Ascending aorta (tissue), 2 donors: Measurements from ENCODE around the gene ELF3. TPM values are rescaled to one million over a fixed set of nuclear protein-coding genes. Genes with fewer than 3 reads are reported as not detected.
"Not testable (repeated sequence)": the region's sequence is repeated elsewhere in the genome, so short reads cannot be mapped to it uniquely, and the experiment has no call there.

ENCODE experiments used
- DNase-seq, 2 donors: peaks; one replicate each; pipeline ENCODE4 v3.0.0-alpha.2; 2019; ENCODE audit warnings: low spot score in 2 of 2
- H3K27ac ChIP-seq, 2 donors: fragments of 200-600 bp; sonication (generic); one replicate each; pipeline ENCODE4 v1.5.1; 2016 to 2017; ENCODE audit warnings: mild to moderate bottlenecking in 1 of 2
- H3K27me3 ChIP-seq: fragments of 200-600 bp; sonication (generic); one replicate; pipeline ENCODE4 v1.5.1; 2017
- H3K36me3 ChIP-seq, 2 donors: fragments of 200-600 bp; sonication (generic); one replicate each; pipeline ENCODE4 v1.5.1; 2016
- H3K4me1 ChIP-seq, 2 donors: fragments of 200-600 bp; sonication (generic); one replicate each; pipeline ENCODE4 v1.5.1; 2016 to 2017; ENCODE audit warnings: mild to moderate bottlenecking in 1 of 2
- H3K4me3 ChIP-seq, 2 donors: fragments of 200-600 bp; sonication (generic); one replicate each; pipeline ENCODE4 v1.5.1; 2016 to 2017; ENCODE audit warnings: mild to moderate bottlenecking in 1 of 2
- H3K9me3 ChIP-seq, 2 donors: fragments of 200-600 bp; sonication (generic); one replicate each; pipeline ENCODE4 v1.5.1; 2016
- intact Hi-C: fragments of 100-400 bp; cut with DNase I; formaldehyde crosslinking; loops from one replicate; pipeline ENCODE4 v1.15.1; 2023
- total RNA-seq: library from RNA; depleted of rRNA; stranded (reverse); fragments of >200 nt; gene quantifications from one replicate; pipeline ENCODE4 v1.1.0, GENCODE V29; 2016
- TF ChIP-seq, protein P1 (sequence below), 3 experiments: fragments of 200-600 bp in 2 of 3; fragments of 450-650 bp in 1 of 3; sonication (generic) in 2 of 3; IDR thresholded peaks; one replicate each; pipeline ENCODE4 v1.5.1; 2016 to 2019; ENCODE audit warnings: antibody characterized with exemption in 3 of 3, mild to moderate bottlenecking in 1 of 3, moderate library complexity in 1 of 3

Gene ELF3
- total RNA-seq, 1 donor from 2014 or later: 0.96 TPM

DNA sequence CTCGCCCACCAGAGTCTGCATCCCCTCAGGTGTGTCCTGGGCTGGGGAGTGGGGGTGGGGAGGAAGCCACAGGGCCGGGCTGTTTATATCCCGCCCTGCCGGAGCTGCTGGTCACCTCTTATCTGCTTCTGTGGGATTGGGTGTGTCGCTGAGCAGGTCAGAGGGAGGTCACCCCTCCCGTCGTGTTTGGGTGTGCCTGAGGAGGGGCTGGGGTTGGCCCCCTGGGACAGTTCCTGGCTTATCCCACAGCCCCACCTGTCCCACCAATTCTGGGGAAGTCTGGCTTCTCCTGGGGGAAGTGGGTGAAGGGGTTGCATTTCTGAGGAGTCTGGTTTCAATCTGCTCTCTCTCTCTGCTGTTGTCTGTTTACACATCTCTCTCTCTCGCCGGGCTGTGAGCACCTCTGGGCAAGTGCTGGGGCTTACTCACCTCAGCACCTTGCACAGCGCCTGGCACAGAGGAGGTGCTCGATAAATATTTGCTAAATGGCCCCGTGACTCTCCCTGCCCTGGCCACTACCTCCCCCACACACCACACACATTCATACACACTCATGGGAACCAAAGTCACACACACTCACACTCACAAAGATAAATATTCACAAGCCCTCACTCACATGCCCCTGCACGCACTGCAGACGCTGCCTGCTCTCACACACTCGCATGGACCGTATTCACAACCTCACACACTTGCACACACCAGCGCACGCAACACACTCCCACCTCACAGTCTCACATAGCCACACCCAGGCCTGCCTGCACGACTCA, 8.3 kb downstream of the ELF3 start:
- TF ChIP-seq, protein P1, sequence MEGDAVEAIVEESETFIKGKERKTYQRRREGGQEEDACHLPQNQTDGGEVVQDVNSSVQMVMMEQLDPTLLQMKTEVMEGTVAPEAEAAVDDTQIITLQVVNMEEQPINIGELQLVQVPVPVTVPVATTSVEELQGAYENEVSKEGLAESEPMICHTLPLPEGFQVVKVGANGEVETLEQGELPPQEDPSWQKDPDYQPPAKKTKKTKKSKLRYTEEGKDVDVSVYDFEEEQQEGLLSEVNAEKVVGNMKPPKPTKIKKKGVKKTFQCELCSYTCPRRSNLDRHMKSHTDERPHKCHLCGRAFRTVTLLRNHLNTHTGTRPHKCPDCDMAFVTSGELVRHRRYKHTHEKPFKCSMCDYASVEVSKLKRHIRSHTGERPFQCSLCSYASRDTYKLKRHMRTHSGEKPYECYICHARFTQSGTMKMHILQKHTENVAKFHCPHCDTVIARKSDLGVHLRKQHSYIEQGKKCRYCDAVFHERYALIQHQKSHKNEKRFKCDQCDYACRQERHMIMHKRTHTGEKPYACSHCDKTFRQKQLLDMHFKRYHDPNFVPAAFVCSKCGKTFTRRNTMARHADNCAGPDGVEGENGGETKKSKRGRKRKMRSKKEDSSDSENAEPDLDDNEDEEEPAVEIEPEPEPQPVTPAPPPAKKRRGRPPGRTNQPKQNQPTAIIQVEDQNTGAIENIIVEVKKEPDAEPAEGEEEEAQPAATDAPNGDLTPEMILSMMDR (IDR thresholded peaks at IDR 0.05): no peak
- Histone ChIP-seq H3K27me3 (no peaks in the 10 kb centered on the region), H3K9me3 (no peaks in the 10 kb centered on the region), H3K4me1 (no peaks in the 10 kb centered on the region), H3K36me3 (no peaks in the 10 kb centered on the region), H3K27ac (no peak overlapping the region), H3K4me3 (no peak overlapping the region)
- DNase-seq: no peak
- intact Hi-C loops: no loop called here

DNA sequence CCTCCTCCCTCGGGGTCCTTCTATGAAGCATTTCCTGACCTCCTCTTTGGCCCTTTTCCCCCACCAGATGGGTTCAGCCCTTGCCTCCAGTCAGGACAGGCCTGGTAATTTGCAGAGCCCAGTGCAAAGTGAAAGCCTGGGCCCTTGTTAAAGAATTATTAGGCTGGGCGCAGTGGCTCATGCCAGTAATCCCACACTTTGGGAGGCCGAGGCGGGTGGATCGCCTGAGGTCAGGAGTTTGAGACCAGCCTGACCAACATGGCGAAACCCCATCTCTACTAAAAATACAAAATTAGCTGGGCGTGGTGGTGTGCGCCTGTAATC, 8.8 kb downstream of the ELF3 start:
- H3K4me3 ChIP-seq, H3K27ac ChIP-seq, H3K4me1 ChIP-seq, DNase-seq, H3K27me3 ChIP-seq, H3K36me3 ChIP-seq, H3K9me3 ChIP-seq, intact Hi-C loops: not testable (repeated sequence)

DNA sequence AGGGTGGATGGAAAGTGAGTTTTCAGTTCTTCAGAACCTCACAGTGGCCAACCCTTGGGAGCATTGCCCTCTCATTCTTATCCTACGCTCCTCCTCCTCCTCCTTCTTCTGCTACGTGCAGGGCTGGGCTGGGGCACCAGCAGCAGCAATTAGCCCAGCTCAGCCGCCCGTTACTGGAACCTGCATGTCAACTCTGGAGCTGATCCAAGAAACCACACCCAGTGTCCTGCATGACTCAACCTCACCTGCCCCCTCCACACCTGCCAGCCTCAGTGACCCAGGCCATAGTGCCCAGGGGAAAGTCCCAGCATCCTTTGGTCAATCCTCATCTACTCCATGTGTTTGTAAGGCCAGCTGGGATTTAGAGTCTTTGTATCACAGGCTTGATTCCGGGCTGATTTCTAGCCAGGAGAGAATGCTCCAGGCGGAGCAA, 12.6 kb downstream of the ELF3 start:
- Histone ChIP-seq H3K27ac (no peak overlapping the region), H3K4me1 (no peaks in the 10 kb centered on the region)

DNA sequence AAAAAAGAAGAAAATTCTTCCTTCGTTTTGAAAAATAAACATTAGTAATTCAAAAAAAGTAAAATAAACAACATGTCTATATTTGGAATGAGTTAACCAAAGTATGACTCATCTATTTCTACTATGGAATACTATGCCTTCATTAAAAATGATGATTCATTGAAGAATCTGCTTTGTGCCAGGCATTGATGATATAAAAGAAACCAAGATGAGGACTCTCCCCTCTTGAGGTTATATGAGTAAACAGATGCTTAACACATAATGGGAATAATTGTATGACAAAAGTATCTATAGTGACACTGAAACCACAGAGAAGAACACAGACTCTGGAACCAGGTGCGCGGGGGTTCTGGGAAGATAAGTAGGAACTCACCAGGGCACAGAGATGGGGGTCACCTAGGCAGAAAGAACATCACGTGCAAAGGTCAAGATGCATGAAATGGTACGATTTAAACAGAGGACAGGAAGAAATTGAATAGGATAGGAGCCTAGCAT, 18.8 kb downstream of the ELF3 start:
- TF ChIP-seq, protein P1 (IDR thresholded peaks at IDR 0.05): no peak
- H3K4me1 ChIP-seq: no peaks in the 10 kb centered on the region

More for the DNA sequence above, 12.6 kb downstream of the ELF3 start:
- Histone ChIP-seq H3K27me3 (no peaks in the 10 kb centered on the region), H3K4me3 (no peak overlapping the region), H3K9me3 (no peaks in the 10 kb centered on the region), H3K36me3 (no peaks in the 10 kb centered on the region)
- intact Hi-C loops: no loop called here
- no peak for DNase-seq
- TF ChIP-seq, protein P1 (IDR thresholded peaks at IDR 0.05): no peak

DNA sequence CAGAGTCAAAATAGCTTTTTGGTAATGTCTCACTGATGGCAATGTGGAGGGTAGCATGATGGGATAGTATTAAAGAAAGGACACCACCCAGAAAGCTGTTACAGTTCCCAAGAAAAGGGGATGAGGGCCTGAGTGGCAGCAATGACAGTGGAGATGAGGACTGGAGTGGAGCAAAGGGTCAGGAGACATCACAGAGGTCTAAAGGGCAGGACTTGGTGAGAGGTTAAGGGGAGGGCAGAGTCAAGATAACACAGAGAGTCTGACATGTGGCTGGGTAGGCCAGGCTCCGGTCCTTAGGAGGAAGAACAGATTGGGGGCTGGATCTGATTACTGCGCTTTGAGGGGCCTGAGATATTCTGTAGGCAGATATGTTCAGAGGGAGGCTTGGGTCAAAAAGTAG, 19.3 kb downstream of the ELF3 start:
- TF ChIP-seq, protein P1 (IDR thresholded peaks at IDR 0.05): no peak
- intact Hi-C loops: no loop called here
- DNase-seq: no peak

More for the DNA sequence above, 18.8 kb downstream of the ELF3 start:
- H3K9me3 ChIP-seq: no peaks in the 10 kb centered on the region
- H3K27me3 ChIP-seq: no peaks in the 10 kb centered on the region
- no peaks in the 10 kb centered on the region for H3K36me3 ChIP-seq
- intact Hi-C loops: no loop called here
- peak overlapping the region in 1 of 2 donors; percentile 27 for H3K27ac ChIP-seq
- DNase-seq: no peak
- H3K4me3 ChIP-seq: no peak overlapping the region

DNA sequence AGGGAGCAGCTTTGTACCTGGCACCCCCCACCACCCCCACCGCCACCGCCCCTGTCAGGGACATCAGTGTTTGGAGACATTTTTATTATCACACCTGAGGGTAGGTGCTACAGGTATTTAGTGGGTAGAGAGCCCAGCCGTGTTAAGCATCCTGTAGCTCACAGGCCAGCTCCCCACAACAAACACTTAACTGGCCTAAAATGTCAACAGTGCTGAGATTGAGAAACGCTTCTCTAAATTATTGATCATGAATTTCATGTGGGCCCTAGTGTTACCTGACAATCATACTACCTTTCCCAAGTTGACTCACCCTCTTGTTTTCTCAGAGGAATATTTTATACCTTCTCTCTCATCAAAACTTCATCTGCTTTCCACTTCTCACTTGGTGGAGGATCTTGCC, 21.4 kb downstream of the ELF3 start:
- no peak for DNase-seq
- Histone ChIP-seq H3K4me1 (peaks cover 4 to 7% of the 10 kb centered on the region in 2 donors), H3K4me3 (no peak overlapping the region), H3K27me3 (no peaks in the 10 kb centered on the region), H3K9me3 (no peaks in the 10 kb centered on the region), H3K27ac (no peak overlapping the region), H3K36me3 (no peaks in the 10 kb centered on the region)
- TF ChIP-seq, protein P1 (IDR thresholded peaks at IDR 0.05): no peak
- intact Hi-C loops: no loop called here

More for the DNA sequence above, 19.3 kb downstream of the ELF3 start:
- Histone ChIP-seq H3K36me3 (no peaks in the 10 kb centered on the region), H3K4me3 (no peak overlapping the region), H3K9me3 (no peaks in the 10 kb centered on the region), H3K4me1 (no peaks in the 10 kb centered on the region), H3K27ac (peak overlapping the region in 1 of 2 donors; percentile 27), H3K27me3 (no peaks in the 10 kb centered on the region)
